WI38 (cell line): ENCODE measurements around the gene EXOSC9.

Experiments
- H3K4me3 ChIP-seq: 2 replicates; pipeline ENCODE4 v1.5.1; 2011; ENCODE audit warnings: low read depth, mild to moderate bottlenecking, control low read depth, low read length
- TF ChIP-seq, protein P1 (sequence below): IDR thresholded peaks from 2 replicates; pipeline ENCODE4 v1.5.1; 2012; ENCODE audit warnings: low read depth, mild to moderate bottlenecking, control low read depth, low read length

The EXOSC9 gene

DNA sequence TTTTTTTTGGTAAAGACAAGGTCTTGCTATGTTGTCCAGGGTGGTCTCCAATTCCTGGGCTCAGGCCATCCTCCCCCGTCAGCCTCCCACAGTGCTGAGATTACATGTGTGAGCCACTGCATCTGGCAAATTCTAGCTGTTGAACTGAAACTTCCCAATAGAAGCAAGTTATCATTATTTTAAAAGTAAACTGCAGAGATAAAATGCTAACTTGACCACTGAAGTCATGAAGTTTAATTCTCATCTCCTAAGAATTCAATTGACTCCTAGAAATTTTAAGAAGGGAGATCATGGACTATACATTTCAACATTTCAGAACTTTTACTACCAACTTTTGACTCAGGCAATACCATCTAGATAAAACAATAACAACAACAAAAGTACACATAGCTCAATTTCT, 11.7 kb upstream of the EXOSC9 start:
- H3K4me3 ChIP-seq = no peak overlapping the region
- TF ChIP-seq, protein P1, sequence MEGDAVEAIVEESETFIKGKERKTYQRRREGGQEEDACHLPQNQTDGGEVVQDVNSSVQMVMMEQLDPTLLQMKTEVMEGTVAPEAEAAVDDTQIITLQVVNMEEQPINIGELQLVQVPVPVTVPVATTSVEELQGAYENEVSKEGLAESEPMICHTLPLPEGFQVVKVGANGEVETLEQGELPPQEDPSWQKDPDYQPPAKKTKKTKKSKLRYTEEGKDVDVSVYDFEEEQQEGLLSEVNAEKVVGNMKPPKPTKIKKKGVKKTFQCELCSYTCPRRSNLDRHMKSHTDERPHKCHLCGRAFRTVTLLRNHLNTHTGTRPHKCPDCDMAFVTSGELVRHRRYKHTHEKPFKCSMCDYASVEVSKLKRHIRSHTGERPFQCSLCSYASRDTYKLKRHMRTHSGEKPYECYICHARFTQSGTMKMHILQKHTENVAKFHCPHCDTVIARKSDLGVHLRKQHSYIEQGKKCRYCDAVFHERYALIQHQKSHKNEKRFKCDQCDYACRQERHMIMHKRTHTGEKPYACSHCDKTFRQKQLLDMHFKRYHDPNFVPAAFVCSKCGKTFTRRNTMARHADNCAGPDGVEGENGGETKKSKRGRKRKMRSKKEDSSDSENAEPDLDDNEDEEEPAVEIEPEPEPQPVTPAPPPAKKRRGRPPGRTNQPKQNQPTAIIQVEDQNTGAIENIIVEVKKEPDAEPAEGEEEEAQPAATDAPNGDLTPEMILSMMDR = no peak

DNA sequence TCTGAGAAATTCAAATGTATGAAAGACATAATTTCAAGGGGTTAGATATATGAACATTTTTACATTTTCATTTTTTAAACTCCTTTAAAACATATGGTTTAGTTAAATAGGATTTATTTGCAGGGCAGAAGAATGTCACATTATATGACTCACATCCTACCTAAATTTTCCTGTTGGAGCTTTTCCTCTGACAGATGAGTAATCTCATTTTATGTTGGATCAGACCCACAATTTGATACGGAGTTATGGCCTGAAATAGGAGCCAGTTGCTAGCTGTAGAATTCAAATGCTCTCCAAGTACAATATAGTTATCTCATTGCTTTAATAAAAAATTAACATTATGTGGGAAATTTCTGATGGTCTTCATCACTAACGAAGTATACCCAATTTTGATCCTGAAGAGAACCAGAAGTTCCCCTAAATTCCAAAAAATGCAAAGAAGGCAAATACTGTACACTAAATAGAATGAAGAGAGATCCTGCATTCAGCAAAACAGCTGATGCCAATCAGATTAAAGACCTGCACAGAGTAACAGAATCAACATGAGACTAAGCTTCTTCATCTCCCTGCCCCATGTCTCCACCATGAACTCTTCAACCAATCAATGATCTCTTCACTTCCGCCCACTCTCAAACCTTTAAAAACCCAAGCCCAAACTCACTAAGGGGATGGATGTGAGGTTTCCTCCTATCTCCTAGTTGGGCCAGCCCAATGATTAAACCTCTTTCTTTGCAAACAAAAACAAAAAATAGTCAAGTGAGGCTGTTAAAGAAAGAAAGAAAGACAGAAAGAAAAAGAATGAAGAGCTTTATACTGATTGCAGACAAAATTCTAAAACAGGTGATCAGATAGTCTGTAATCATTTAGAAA, 10.9 kb upstream of the EXOSC9 start:
- TF ChIP-seq, protein P1 = no peak
- H3K4me3 ChIP-seq = no peak overlapping the region

DNA sequence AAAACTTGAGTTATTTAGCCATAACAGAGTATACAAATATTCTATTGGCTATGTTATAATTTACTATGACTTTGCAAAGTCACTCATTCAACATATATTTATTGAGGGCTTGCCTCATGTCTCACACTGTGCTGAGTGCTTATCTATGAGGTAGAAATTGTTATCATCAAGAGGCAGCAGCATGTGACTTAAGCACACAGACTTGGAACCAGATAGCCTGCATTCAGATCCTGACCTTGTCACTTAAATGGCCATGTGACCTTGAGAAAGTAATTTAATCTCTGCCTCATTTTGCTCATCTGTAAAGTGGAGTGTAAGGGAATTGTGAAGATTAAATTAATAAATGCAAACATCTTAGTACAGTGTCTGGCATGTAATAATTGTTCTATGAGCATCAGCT, 10.1 kb upstream of the EXOSC9 start:
- TF ChIP-seq, protein P1 = no peak
- H3K4me3 ChIP-seq = no peak overlapping the region

DNA sequence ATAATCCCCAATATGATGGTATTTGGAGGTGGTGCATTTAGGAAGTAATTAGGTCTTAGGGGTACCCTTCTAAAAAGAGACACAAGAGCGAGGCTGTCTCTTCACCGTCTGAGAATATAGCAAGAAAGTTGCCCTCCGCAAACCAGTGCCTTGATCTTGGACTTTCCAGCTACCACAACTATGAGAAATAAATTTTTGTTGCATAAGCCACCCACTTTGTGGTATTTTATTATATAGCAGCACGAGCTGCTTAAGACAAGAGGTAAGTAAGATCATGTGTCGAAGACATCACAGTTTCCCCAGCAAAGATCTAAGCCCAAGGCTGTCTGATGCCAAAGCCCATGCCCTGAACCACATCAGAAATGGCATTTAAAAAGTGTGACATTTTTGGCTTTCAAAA, 9.6 kb upstream of the EXOSC9 start:
- H3K4me3 ChIP-seq = no peak overlapping the region
- TF ChIP-seq, protein P1 = no peak

DNA sequence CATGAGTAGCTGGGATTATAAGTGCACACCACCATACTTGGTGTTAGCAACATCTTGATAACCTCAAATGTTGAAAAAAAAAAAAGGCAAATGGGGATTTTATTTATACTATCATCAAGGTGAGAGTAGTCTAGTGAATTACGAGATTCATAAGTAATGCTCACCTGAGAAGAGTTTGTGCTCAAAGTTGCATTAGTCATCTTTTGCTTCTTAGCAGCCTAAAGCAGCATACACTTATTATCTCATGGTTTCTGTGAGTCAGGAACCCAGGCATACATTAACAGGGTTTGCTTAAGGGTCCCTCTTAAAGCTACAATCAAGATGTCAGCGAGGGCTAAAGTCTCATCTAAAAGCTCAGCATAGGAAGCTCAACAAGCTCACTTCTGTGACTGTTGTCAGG, 8.2 kb upstream of the EXOSC9 start:
- H3K4me3 ChIP-seq = no peak overlapping the region
- TF ChIP-seq, protein P1 = no peak

DNA sequence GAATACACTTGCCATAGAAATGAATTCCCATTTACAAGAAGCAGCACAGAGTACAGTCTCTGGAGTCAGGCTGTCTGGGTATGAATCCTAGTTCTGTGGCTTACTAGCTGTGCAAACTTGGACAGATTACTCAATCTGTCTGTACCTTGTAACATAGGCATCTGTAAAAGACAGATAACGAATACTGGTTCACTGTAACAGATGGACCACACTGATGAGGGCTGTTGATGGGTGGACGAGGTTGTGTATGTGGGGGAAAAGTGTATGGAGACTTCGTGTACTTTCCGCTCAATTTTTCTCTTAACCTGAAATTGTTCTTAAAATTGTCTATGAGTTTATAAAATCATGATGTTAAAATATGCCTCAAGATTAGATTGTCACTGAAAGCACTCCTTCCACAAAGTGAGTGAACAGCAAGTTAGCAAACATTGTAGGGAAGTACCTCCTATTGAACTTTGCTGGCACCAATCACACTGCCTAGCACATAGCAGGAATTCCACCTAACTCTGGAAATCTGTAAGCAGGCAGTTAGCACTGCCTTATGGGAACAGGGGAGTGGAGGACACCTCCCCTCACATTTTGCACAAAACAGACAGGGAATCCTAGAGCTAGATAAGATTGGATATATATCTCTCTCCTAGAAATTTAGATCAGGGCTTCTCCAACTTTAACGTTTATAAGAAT, 6.5 kb upstream of the EXOSC9 start:
- TF ChIP-seq, protein P1 = no peak
- no peak overlapping the region for H3K4me3 ChIP-seq

DNA sequence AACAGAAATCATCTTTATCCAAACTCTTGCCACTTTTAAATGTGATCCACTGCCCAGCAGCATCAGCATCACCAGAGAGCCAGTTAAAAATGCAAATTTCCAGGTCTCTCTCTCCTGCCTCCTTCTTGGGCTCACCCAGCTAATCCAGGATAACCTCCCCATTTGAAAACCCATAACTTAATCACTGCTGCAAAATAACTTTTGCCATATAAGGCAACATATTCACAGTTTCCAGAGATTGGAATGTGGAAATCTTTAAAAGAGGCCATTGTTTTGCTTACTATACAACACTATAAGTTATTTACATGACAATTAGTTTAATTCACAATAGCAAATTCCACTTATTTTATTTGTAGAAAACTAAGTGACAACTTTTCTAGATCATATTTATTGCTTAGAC, 4.8 kb upstream of the EXOSC9 start:
- TF ChIP-seq, protein P1 = no peak

More for the DNA sequence above, 4.8 kb upstream of the EXOSC9 start:
- no peak overlapping the region for H3K4me3 ChIP-seq
